ENCODE measurements around the gene MYO1D.
"Not testable (repeated sequence)": the region's sequence is repeated elsewhere in the genome, so short reads cannot be mapped to it uniquely, and the experiment has no call there.

The MYO1D gene

DNA sequence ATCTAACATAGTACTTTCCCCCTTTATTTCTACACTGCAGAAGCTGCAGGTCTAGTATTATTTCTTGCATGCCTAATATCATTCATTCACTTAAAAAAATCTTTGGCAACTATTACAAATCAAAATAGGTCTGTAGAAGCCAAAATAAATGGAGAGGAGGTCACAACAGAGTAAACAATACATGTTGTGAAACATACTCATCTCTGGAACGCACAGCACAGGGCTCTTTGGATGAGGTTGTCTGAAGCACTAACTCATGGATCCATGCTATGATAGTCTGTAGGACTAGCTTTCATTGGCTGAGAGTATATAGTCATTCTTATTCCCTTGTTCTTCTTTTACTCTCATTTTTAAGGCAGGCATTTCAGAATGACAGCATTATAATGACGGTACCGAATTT, 21.3 kb downstream of the MYO1D start:
- DNase-seq (ENCODE audit: low spot score), result no peak

DNA sequence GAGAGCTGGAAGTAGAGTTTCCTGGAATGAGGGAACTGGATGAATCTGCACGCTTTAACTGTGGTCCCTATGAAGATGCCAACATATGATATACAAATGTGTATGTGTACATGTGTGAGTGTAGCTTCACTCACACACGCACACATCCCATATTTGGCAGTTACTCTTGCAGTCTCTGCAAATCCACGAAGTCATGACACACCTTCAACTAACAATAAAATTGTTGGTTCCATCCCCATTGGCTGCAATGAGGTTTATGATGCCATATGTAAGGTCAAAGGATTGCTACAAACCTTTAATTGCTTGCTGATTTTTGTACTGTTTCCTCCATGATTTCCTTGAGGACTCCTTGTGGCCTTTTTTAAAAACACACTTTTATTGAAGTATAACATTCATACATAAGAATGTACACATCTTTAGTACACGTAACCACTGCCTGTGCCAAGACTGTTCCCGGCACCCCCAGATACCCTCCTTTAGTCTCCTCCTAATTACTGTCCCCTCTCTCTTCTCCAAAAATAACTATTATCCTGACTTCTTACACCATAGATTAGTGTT, 22.0 kb downstream of the MYO1D start:
- DNase-seq (ENCODE audit: low spot score), result no peak

DNA sequence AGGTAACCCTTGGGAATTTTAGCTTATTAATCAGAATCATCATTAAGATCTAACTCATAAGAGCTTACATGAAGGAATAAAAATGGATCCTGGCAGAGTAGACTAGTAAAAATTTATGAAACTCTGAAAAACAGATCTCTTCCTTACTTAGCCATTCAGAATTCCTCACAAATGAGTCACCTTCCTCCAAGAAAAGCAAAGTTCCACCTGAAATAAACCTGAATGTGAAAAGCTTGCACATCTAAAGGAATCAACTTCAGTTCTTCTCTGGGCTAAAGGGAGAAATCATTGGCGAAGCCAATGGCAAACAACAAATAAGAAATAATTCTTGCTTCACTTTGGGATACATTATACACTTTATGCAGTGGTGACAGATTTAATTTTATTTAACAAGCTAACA, 22.7 kb downstream of the MYO1D start:
- DNase-seq (ENCODE audit: low spot score), result no peak

DNA sequence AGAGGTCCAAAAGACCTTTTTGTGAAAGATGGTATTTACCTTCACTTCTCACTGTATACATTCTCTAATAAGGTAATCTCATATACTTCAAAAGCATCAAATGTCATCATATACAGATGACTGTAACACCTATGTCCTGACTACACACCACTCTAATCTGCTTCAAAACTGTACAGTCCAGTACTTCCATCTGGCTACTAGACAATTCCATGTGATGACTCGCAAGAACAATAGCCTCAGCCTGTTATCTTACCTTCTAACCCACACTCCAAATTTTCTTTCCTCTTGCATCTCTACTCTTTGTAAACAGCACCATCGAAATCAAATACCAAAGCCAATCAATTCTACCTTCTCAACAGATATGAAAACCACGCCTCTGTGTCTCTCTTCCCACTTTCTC, 24.1 kb downstream of the MYO1D start:
- no peak for DNase-seq (ENCODE audit: low spot score)

DNA sequence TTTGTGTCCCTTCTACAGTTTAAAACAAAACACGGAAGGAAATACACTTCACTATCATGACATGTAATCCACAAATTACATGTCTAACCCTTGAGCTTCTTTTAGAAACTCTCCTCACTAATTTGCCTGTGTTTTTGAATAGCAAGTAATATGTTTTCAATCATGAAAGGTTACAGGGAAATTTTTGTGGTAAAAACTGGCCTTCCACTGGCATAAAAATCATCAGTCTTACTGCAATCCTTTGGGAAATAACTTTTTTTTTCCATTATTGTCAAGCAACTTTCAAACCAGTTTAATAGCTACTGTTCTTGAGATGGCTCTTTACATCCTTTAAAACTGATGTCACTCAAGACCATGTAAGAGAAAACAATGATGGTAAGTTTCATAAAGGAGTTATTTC, 27.0 kb downstream of the MYO1D start:
- DNase-seq (ENCODE audit: low spot score), result no peak

DNA sequence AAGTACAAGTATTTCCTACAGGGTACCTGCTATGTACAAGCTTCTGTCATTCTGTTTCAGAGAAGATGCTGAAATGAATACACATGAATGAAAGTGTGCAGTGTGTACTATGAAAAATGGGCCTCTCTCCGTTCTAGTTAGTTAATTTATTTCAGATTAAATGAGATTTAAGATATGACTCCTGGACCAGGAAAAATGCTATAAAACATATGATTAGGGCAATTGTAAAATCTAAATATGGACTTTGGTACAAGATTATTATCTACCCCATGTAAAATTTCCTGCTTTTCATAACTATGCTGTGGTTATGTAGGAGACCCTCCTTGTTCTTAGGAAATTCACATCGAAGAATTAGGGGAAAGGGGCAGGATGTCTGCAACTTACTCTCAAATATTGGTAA, 28.9 kb downstream of the MYO1D start:
- no peak for DNase-seq (ENCODE audit: low spot score)

DNA sequence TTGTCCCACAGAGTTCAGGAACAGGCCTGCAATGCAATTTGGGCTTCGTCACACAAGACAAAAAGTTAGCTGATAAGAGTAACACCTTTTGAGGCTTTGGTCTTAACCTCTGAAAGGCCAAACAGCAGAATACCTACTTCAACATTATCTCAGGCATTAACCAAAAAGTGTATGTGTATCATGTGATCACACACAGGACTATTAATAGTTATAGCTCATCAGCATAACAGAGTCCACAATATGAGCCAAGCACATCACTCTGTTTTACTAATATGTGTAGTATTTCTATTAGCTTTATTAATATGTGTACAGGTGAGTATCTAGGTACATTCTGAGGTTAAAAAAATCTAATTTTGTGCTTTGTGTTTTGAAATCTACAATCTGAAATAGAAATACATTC, 30.8 kb downstream of the MYO1D start:
- no peak for DNase-seq (ENCODE audit: low spot score)

DNA sequence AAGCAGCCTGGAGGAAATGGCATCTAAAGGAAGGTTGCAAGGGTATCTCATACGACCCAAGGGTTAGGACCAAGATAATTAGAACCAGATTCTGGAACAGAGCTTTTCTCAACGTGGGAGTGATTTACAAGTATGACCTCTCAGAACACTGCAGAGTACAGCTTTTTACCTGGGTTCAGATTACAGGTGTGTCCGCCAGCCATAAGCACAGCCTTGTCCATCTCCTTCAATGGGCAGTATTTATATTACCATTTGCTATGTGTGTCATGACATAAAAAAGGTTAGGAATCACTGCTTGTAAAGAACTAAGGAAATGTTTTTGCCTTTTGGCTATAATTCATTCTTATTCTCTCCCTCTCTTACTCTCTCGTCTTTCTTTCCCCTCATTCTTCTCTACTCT, 36.7 kb downstream of the MYO1D start:
- DNase-seq (ENCODE audit: low spot score), result no peak

DNA sequence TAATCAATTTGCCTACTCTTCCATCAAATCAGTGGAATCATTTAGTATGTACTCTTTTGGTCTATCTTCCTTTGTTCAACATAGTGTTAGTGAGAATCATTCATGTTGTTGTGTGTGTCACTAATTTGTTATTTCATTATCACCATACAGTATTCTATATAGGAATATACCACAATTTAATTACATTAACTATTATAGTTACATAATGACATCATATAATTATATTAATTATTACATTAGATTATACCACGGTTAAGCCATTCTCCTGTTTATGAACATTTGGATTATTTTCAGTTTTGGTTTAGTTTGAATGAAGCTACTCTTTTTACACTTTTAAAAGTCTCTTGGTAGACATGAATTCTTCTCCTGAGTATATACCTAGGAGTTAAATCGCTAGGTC, 40.4 kb downstream of the MYO1D start:
- DNase-seq (ENCODE audit: low spot score), result no peak

DNA sequence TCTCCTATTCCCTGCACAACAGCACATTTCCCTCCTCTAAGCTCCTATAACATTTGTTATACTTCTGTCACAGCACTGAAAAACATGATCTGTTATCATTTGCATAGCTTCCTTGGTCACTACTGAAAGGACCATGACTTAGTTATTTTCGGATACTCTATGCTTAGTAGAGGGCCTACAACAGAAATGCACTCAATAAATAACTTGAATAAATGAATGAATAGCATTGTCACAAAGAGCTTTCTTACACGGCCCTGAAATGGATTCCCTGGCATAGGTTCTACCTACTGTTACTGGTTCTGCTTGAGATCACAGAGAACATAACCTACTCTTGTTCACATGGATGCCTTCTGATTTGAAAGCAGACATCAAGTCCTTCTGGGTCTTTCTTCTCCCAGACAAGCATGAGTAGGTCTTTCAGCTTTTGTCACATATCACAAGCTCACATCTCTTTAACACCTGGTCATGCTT, 41.6 kb downstream of the MYO1D start:
- DNase-seq (ENCODE audit: low spot score), result no peak

DNA sequence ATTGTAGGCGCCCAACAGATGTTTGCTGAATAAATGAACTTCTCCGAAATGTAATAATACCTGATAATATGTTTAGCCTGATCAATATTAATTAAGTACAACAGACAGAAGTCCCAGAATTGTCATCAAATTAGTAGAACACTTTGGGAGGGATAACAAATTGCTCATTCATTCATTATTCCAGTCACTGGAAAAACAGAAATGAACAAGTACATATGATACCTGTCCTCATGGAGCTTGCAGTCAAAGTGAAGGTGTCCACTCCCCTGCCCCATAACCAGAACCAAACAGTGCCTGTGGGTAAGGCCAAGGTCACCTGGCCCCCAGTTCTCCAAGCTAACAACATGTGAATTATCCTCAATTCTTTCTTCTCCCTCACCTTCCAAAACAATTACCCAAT, 42.8 kb downstream of the MYO1D start:
- no peak for DNase-seq (ENCODE audit: low spot score)

DNA sequence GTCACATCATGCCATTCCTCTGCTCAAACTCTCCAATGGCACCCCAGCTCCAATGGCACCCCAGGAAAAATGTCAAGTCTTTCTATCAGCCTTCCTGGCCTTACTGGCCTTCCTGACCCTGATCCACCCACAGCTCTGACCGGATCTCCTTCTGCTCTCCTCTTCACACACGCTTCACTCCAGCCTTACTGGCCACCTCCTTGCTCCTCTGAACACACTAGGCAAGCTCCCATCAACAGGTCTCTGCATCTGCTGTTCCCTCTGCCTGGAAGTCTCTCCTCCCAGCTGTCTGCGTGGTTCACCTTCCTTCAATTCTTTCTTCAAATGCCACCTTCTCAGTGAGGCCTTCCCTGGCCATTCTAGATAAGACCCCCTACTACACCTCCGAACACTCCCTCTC, 43.4 kb downstream of the MYO1D start:
- no peak for DNase-seq (ENCODE audit: low spot score)

DNA sequence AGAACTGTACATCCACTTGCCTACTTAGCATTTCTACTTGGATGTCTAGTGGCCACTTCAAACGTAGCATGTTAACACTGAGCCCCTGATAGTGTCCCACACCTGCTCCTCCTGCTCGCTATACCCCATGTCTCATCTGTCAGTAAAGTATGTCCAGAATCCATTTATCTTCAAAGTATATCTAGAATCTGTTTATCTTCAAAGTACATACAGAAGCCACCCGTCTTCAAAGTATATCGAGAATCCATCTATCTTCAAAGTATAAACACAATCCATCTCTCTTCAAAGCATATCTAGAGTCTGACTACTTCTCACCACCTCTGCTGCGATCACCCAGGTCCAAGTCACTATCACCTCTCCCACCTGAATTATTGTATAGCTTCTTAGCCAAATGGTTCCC, 43.8 kb downstream of the MYO1D start:
- DNase-seq (ENCODE audit: low spot score), result no peak

DNA sequence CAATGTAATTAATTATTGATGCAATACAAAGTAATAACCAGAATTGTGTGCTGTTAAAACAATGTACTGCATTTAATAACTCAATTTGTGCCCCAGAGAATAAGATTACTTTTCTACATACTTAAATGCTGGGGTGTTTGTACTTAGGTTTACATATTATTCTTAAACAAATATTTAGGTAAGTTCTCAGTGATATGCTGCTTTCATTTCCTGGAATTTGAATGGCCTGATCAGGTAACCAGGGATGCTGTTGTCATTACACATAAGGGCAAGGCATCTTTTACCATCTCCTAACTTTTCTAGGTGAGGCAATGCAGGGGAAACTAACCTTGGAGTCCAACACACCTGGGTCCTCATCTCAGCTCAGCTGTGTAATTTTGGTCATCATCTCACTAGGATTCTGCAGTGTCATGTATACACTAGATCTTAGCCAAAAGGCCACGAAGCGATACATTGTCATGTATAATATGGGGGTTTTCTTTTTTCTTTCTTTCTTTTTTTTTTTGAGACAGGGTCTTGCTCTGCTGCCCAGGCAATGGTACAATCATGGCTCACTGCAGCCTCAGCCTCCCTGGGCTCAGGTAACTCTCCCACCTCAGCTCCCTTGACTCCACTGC, 45.2 kb downstream of the MYO1D start:
- DNase-seq (ENCODE audit: low spot score), result no peak

DNA sequence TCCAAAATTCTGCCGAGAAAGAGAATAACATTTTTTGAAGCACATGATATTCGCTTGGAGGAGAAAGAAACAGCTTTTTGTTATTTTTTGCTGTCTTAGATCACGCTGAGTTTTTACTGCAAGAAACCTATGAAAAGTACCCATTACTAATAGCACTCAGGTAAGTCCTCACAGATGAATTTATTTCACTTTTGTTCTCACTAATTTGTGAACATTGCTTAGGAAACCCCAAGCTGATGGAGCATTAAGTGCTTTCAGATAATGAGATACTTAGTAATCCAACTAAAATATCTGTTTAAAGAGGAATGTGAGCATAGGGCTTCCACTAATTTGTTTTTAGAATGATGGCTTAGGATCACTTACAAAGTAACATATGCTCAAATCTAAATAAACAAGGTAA, 45.7 kb downstream of the MYO1D start:
- DNase-seq (ENCODE audit: low spot score), result no peak

DNA sequence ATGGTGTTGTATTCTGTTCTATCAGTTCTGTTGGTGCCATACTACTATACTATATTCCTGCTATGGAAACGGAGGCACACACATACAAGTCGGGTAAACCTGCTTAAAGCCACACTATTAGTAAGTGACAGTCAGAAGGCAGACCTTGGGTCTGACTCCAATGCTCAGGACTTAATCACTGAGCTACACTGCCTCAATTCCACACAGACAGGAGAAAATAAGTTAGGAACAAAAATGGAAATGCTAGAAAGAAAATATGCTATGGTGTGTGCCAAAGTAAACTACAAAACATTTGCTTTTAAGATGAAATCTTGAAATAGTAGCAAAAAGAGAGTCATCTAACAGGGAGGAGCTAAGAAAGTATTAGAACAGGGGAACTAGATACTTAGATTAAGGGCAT, 48.1 kb downstream of the MYO1D start:
- DNase-seq (ENCODE audit: low spot score), result no peak

DNA sequence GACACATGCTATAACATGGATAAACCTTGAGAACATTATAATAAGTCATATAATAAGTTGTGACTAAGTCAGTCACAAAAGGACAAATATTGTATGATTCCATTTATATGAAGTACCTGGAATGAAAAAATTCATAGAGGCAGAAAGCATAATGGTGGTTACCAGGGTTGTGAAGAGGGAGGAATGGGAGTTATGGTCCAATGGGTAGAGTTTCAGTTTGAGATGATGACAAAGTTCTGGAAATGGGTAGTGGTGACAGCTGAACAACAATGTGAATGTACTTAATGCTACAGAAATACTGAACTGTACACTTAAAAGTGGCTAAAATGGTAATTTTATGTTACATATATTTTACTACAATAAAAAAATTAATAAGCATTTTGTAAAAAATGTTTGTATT, 49.7 kb downstream of the MYO1D start:
- no peak for DNase-seq (ENCODE audit: low spot score)

DNA sequence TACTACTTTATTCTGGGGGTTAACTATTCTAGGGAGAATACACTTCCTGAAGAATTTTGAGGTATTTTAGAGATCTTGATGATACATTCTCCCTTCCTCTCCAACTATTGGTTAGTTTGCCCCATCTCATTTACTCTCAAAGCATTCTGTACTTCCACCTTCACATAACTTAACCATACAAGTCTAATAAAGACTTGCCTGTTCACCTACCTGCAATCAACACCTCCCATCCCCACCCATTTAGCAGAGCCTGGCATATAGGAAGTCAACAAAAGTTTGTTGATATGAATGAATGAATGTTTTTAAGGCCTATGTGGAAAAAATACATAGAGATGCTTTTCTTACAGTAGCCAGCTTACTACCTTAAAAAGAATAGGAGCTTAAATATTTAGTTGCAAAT, 50.8 kb downstream of the MYO1D start:
- DNase-seq (ENCODE audit: low spot score), result no peak

DNA sequence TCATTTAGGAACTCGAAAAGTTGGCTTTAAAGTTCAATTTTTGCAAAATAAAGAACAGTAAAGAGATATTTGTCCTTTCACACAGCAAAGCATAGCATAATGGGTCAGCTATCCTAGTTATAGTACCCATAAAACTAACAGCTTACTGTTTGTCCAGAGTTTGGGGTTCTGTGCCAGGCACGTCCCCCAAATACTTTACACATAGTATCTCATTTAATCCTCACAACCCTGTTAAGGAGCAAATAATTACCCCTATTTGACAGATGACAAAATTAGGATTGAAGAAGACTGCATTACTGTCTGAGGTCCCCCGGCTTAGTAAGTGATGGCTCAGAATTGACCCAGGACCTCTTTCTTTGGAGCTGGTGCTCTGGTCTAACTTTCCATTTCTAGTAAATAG, 52.6 kb downstream of the MYO1D start:
- no peak for DNase-seq (ENCODE audit: low spot score)

DNA sequence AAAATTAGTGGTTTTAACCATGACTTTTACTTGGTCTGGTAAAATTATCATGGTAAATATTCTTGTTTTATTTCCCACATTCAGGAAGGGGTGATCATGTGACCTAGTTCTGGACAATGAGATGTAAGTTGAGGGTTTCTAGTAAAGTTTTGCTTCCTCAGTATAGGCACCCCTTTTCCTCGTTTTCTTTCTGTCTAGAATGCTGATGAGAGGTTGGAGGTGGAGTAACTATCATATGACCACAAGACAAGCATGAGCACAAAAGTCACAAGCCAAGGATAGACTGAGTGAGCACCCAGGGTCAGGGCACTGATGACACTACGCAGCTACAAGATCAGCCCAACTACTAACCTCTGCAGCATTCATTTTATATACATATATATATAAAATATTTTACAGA, 53.9 kb downstream of the MYO1D start:
- no peak for DNase-seq (ENCODE audit: low spot score)

DNA sequence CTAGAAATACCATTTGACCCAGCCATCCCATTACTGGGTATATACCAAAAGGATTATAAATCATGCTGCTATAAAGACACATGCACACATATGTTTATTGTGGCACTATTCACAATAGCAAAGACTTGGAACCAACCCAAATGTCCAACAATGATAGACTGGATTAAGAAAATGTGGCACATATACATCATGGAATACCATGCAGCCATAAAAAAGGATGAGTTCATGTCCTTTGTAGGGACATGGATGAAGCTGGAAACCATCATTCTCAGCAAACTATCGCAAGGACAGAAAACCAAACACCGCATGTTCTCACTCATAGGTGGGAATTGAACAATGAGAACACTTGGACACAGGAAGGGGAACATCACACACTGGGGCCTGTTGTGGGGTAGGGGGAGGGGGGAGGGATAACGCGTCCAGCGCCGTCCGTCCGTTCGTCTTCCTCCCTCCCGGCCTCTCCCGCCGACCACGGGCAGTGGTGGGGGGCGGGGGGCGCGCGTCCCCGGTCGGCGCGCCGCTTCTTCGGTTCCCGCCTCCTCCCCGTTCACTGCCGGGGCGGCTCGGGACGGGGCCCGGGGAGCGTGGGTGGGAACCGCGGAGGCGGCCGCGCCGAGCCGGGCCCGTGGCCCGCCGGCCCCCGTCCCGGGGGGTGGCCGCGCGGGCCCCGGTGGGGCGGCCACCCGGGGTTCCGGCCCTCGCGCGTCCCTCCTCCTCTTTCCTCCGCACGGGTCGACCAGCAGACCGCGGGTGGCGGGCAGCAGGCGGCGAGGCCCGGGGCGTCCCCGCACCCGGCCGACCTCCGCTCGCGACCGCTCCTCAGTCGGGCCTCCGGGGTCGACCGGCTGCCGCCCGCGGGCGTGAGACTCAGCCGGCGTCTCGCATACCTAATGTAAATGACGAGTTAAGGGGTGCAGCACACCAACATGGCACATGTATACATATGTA, 54.7 kb downstream of the MYO1D start:
- not testable (repeated sequence) for DNase-seq (ENCODE audit: low spot score)

DNA sequence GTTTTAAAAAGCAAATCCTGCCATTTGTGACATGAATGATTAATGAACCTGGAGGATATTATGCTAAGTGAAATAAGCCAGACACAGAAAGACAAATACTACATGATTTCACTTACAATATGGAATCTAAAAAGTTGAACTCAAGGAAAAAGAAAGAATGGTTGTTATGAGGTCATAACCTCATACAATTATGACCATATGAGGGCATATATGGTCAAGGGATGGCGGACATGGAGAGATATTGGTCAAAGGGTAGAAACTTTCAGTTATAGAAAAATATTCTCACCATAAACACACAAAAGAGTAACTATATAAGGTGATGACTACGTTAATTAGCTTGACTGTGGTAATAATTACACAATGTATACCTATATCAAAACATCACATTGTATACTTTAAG, 56.5 kb downstream of the MYO1D start:
- no peak for DNase-seq (ENCODE audit: low spot score)

DNA sequence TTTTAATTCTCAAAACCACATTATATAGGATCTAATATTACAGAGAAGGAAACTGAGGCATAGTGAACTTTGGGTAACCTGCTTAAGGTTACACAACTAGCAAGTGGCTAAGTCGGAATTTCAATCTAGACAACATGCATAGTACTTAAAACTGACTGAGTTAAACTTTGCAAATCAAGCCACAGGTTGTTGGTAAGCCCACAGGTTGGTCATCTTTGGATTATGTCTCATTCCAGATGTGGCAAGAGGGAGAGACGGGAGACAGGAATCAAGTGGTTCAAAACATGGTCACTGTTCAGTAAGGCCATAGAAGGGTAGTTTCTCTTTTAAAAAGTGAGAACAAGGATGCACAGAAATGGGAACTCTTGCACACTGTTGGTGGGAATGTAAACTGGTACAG, 57.1 kb downstream of the MYO1D start:
- DNase-seq (ENCODE audit: low spot score), result no peak
